NOMO-1 treated with dmso at 0.1 percent for 144 hours (cell line): Measurements from ENCODE around the gene FAM234A.

ENCODE experiments used
- DNase-seq: peaks from one replicate; lab custom pipeline; 2025; ENCODE audit not compliant: unreplicated experiment; lab: John Stamatoyannopoulos, UW

The FAM234A gene

GRCh38 chr16:280005-280460 lies 45.4 kb downstream of the FAM234A start:
- DNase-seq: no peak

GRCh38 chr16:280552-280951 lies 45.9 kb downstream of the FAM234A start, which contains the start of gene ARHGDIG:
TSS of gene ARHGDIG (plus strand) at chr16:280591. CDS start at chr16:280681, 90 bp downstream.
- DNase-seq: no peak

GRCh38 chr16:280991-281659 lies 46.5 kb downstream of the FAM234A start:
- DNase-seq: no peak

GRCh38 chr16:281660-282255 lies 47.1 kb downstream of the FAM234A start:
- DNase-seq: no peak

GRCh38 chr16:282491-282890 lies 47.9 kb downstream of the FAM234A start:
- no peak for DNase-seq

GRCh38 chr16:283033-283805 lies 48.6 kb downstream of the FAM234A start, which contains the start of gene PDIA2:
TSS of gene PDIA2 (plus strand) at chr16:283164. CDS start at chr16:283170, 6 bp downstream.
- no peak for DNase-seq

GRCh38 chr16:284204-285120 lies 49.8 kb downstream of the FAM234A start:
- no peak for DNase-seq

GRCh38 chr16:285146-286055 lies 50.8 kb downstream of the FAM234A start:
- no peak for DNase-seq

- DNase-seq: no peak
These were observed 52.1 kb downstream of the FAM234A start for GRCh38 chr16:286491-287297.

- no peak for DNase-seq
These were observed 52.7 kb downstream of the FAM234A start for GRCh38 chr16:287298-287811.

GRCh38 chr16:287981-288920 lies 53.6 kb downstream of the FAM234A start:
- no peak for DNase-seq

GRCh38 chr16:289395-289997 lies 54.9 kb downstream of the FAM234A start:
- DNase-seq: no peak

- no peak for DNase-seq
These were observed 55.5 kb downstream of the FAM234A start for GRCh38 chr16:290015-290680.

- DNase-seq: no peak
These were observed 56.2 kb downstream of the FAM234A start for GRCh38 chr16:290681-291405.

GRCh38 chr16:291539-291938 lies 56.9 kb downstream of the FAM234A start:
- no peak for DNase-seq
